MM.1S (cell line): ENCODE results near the gene SLC22A3.

Source experiments
- EZH2 ChIP-seq: fragments of 300-600 bp; sonication (generic); optimal IDR thresholded peaks from 2 replicates; pipeline ENCODE3; 2017; ENCODE audit warnings: low read depth, mild to moderate bottlenecking, antibody characterized with exemption, low read length, mixed read lengths
- TF ChIP-seq, protein P1 (sequence below): fragments of 300-600 bp; sonication (generic); IDR thresholded peaks from 2 replicates; pipeline ENCODE4 v1.5.1; 2016; ENCODE audit warnings: antibody characterized with exemption, low read length, mixed read lengths

- TF ChIP-seq, protein P1, sequence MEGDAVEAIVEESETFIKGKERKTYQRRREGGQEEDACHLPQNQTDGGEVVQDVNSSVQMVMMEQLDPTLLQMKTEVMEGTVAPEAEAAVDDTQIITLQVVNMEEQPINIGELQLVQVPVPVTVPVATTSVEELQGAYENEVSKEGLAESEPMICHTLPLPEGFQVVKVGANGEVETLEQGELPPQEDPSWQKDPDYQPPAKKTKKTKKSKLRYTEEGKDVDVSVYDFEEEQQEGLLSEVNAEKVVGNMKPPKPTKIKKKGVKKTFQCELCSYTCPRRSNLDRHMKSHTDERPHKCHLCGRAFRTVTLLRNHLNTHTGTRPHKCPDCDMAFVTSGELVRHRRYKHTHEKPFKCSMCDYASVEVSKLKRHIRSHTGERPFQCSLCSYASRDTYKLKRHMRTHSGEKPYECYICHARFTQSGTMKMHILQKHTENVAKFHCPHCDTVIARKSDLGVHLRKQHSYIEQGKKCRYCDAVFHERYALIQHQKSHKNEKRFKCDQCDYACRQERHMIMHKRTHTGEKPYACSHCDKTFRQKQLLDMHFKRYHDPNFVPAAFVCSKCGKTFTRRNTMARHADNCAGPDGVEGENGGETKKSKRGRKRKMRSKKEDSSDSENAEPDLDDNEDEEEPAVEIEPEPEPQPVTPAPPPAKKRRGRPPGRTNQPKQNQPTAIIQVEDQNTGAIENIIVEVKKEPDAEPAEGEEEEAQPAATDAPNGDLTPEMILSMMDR: no peak
- no peak for TF ChIP-seq EZH2
These were observed 48.1 kb downstream of the SLC22A3 start for GRCh38 chr6:160396292-160396691.
